Colonic mucosa (tissue), 4 donors: ENCODE measurements around the gene L3MBTL4. TPM values are rescaled to one million over a fixed set of nuclear protein-coding genes. Genes with fewer than 3 reads are reported as not detected.
"Not testable (repeated sequence)": the region's sequence is repeated elsewhere in the genome, so short reads cannot be mapped to it uniquely, and the experiment has no call there.

Experiments used
- DNase-seq: peaks from one replicate; pipeline ENCODE4 v3.0.0-alpha.2; 2020
- H3K27ac ChIP-seq: fragments of 200-600 bp; one replicate; pipeline ENCODE4 v1.8.0; 2021
- H3K27me3 ChIP-seq: fragments of 200-600 bp; one replicate; pipeline ENCODE4 v1.8.0; 2021
- H3K36me3 ChIP-seq: fragments of 200-600 bp; one replicate; pipeline ENCODE4 v1.8.0; 2021
- H3K4me1 ChIP-seq: fragments of 200-600 bp; one replicate; pipeline ENCODE4 v1.8.0; 2021; ENCODE audit warnings: mild to moderate bottlenecking
- H3K4me3 ChIP-seq: fragments of 200-600 bp; one replicate; pipeline ENCODE4 v1.8.0; 2021
- H3K9ac ChIP-seq, 2 donors: one replicate each; pipeline ENCODE4 v1.7.0; 2013; ENCODE audit warnings: control low read depth in 2 of 2, low read depth in 2 of 2, low read length in 2 of 2
- H3K9me3 ChIP-seq: fragments of 200-600 bp; one replicate; pipeline ENCODE4 v1.8.0; 2021
- CTCF ChIP-seq: fragments of 200-600 bp; IDR thresholded peaks from one replicate; pipeline ENCODE4 v1.8.0; 2022; ENCODE audit warnings: antibody characterized with exemption, mild to moderate bottlenecking
- intact Hi-C: fragments of 100-400 bp; cut with DNase I; formaldehyde crosslinking; loops from one replicate; pipeline ENCODE4 v1.14.1; 2022
- total RNA-seq, 2 donors: library from RNA; stranded (reverse); fragmentation: NEBNext Ultra II Directional in 1 of 2; extraction: Animal tissue kit (Norgen Biotek cat#: 25700) in 1 of 2; gene quantifications; one replicate each; pipeline ENCODE4 v1.2.1, GENCODE V29; 2021
- donor health status: healthy.
- donor health status: DM: no; HTN: no; CAD: no.
- donor health status: DM: no; HTN: no; CAD: no.

L3MBTL4 gene
- total RNA-seq, 2 donors from 2014 or later: 3.5 to 3.8 TPM

GRCh38 chr18:6412933-6413472 lies 1.7 kb downstream of the L3MBTL4 start:
- Histone ChIP-seq H3K9ac (no peak overlapping the region), H3K36me3 (no peaks in the 10 kb centered on the region), H3K27me3 (no peaks in the 10 kb centered on the region), H3K9me3 (no peaks in the 10 kb centered on the region), H3K4me3 (no peak overlapping the region), H3K27ac (no peak overlapping the region), H3K4me1 (no peaks in the 10 kb centered on the region)
- no peak for TF ChIP-seq CTCF
- intact Hi-C loops: no loop called here
- no peak for DNase-seq

DNA sequence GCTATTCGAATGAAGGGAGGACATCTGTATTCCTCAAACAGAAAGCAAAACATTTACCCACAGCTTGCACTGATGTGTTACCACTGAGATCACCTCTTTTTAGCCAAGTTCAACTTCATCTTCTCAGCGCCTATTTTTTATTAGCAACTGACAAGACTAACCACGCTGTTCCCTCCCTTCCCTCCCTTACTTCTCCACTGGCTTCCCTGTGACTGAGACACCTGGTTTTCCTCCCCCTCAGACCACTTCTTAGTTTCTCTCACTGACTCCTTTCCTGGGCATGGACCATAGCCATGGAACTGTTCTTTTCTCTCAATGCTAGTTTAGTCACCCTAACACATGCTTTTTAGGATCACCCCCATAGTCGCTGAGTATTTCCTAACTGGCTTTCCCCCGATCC lies 3.3 kb downstream of the L3MBTL4 start:
- H3K27ac ChIP-seq: no peak overlapping the region
- H3K4me3 ChIP-seq: no peak overlapping the region
- H3K9ac ChIP-seq: no peak overlapping the region
- no peaks in the 10 kb centered on the region for H3K27me3 ChIP-seq
- H3K9me3 ChIP-seq: no peaks in the 10 kb centered on the region
- no peaks in the 10 kb centered on the region for H3K36me3 ChIP-seq
- no peak for DNase-seq
- intact Hi-C loops: no loop called here
- no peak for TF ChIP-seq CTCF
- no peaks in the 10 kb centered on the region for H3K4me1 ChIP-seq

DNA sequence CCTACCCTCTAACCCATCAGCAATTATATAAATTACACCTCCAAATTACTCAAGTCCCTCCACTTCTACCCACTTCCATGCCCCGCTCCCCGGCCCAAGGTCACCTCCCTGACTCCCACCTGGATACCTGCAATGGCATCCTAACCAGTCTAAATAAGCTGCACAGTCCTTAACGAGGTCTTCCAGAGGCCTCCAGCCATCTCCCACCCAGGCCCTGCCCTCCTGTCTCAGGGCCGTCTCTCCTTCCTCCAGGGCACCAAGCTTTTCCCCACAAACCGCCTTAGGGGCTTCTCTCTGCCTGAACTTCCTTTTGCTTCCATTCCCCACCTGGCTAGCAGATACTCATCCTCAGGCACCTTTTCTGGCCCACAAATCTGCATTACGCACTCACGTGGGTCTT lies 4.8 kb downstream of the L3MBTL4 start:
- no peak for TF ChIP-seq CTCF
- H3K4me1 ChIP-seq: no peaks in the 10 kb centered on the region
- no peak for DNase-seq
- H3K9me3 ChIP-seq: no peaks in the 10 kb centered on the region
- H3K27me3 ChIP-seq: no peaks in the 10 kb centered on the region
- intact Hi-C loops: no loop called here
- H3K27ac ChIP-seq: no peak overlapping the region
- no peak overlapping the region for H3K9ac ChIP-seq
- no peak overlapping the region for H3K4me3 ChIP-seq
- no peaks in the 10 kb centered on the region for H3K36me3 ChIP-seq

DNA sequence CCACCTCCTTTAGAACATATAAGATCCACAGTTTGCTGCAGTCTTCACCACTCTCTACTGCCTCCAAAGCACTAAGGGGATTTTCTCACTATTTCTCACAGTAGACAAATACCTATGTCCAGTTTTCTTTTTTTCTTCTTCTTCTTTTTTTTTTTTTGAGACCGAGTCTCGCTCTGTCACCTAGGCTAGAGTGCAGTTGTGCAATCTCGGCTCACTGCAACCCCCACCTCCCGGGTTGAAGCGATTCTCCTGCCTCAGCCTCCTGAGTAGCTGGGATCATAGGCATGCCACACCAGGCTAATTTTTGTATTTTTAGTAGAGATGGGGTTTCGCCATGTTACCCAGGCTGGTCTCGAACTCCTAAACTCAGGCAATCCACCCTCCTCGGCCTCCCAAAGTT lies 6.2 kb downstream of the L3MBTL4 start:
- H3K36me3 ChIP-seq, H3K4me1 ChIP-seq, H3K9me3 ChIP-seq, H3K27me3 ChIP-seq, DNase-seq, H3K9ac ChIP-seq, H3K4me3 ChIP-seq, intact Hi-C loops, H3K27ac ChIP-seq: not testable (repeated sequence)

DNA sequence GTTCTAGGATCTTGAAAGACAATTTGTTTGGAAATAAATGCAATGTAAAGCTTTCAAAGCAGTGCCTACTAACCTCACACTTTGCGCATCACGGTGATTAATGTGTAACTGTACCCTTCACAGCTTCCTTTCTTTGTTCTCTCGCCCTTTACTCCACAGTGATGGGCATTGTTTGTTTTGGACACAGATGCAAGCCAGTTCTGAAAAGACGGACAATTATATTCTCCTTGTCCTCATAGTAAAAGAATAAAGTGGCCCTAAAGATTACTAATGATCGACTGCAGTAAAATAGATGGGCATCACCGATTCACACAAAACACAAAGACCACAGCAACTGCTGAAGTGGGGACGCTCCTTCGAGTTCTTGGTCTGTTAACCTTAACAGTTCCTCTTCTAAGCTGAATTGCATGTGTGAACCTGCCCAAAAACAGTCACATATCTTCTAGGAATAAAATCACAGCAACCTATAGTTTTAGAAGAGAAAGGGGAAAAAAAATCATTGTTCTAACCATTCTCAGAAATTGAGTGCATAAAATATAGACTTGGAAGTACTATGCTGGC lies 7.7 kb downstream of the L3MBTL4 start:
- Histone ChIP-seq H3K27me3 (no peaks in the 10 kb centered on the region), H3K4me3 (no peak overlapping the region), H3K9ac (no peak overlapping the region), H3K9me3 (no peaks in the 10 kb centered on the region), H3K36me3 (no peaks in the 10 kb centered on the region), H3K27ac (no peak overlapping the region), H3K4me1 (no peaks in the 10 kb centered on the region)
- intact Hi-C loops: no loop called here
- no peak for TF ChIP-seq CTCF
- DNase-seq: no peak

GRCh38 chr18:6406075-6406909 lies 8.4 kb downstream of the L3MBTL4 start:
- TF ChIP-seq CTCF: no peak
- Histone ChIP-seq H3K4me3 (no peak overlapping the region), H3K27me3 (no peaks in the 10 kb centered on the region), H3K9ac (no peak overlapping the region), H3K4me1 (no peaks in the 10 kb centered on the region), H3K27ac (no peak overlapping the region), H3K36me3 (no peaks in the 10 kb centered on the region), H3K9me3 (no peaks in the 10 kb centered on the region)
- intact Hi-C loops: no loop called here
- DNase-seq: no peak
